Myocyte (in vitro differentiated cells): ENCODE data around the gene AVL9. TPM values are rescaled to one million over a fixed set of nuclear protein-coding genes. Genes with fewer than 3 reads are reported as not detected.
"Not testable (repeated sequence)": the region's sequence is repeated elsewhere in the genome, so short reads cannot be mapped to it uniquely, and the experiment has no call there.

Experiments
- DNase-seq: peaks from one replicate; pipeline ENCODE4 v3.0.0-alpha.2; 2012; ENCODE audit warnings: low read depth
- polyA plus RNA-seq: library from polyadenylated mRNA; unstranded; fragments of >200 nt; gene quantifications from one replicate; pipeline ENCODE4 v1.2.1, GENCODE V29; 2012; ENCODE audit warnings: missing spikeins
- total RNA-seq: library from RNA; depleted of rRNA; stranded (reverse); fragments of >200 nt; gene quantifications from 2 replicates; pipeline ENCODE4 v1.2.3, GENCODE V29; 2014

AVL9 gene
- total RNA-seq = 44.4 and 50.8 TPM in 2 replicates
- 19.0 TPM for polyA plus RNA-seq

DNA sequence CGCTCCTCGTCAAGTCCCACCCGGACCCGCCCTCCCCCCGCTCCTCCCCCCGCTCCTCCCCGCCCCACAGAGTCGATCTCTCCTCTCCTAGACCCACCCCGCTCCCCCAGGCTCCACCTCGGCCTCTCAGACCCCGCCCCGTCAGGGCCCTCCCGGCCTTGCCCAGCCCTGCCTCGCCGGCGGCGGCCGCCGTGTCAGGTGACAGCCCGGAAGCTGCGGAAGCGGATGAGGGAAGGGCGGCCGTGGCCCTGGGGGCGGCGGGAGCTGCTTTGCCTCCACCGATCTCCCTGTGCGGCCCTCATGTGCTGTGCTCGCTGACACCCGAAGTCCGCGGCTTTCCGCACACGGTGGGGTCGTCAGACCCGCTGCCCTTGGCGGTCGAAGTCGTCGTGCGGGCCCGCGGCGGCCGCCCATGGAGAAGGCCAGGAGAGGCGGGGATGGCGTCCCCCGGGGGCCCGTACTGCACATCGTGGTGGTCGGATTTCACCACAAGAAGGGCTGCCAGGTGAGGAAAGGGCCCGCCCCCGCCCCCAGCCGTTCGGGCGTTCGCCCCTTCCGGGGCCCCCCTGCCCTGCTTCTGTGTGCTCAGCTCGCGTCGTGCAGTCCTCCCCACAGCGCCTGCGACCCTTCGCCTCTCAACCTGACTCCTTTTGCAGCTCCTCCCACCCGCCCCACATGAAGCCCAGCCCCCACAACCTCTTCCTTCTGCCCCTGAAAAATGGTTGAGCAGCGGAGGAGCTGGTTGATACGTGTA lies at the start of gene AVL9:
Gene AVL9 (plus strand): TSS at position 192 of the 754 bp plus-strand sequence. CDS start 221 bp downstream, at position 413.
- peak; percentile 99 for DNase-seq

DNA sequence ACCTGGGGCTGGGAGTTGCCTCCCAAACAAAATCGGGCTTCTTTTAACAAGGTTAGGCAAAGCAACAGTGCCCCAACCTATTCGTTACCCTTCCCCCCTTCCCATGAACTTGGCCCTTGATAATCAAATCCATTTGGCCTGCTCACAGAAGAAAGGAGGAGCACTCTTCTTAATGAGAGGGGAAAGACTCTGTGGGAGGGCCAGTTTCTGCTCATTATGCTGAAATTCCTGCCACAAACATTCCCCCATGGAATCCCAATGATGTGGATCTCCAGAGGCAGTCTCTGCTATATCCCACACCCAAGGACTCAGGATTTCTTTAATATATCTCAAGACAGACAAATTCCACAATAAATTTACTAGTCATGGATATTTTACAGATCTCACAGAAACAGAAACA lies 48.1 kb upstream of the AVL9 start:
- no peak for DNase-seq

DNA sequence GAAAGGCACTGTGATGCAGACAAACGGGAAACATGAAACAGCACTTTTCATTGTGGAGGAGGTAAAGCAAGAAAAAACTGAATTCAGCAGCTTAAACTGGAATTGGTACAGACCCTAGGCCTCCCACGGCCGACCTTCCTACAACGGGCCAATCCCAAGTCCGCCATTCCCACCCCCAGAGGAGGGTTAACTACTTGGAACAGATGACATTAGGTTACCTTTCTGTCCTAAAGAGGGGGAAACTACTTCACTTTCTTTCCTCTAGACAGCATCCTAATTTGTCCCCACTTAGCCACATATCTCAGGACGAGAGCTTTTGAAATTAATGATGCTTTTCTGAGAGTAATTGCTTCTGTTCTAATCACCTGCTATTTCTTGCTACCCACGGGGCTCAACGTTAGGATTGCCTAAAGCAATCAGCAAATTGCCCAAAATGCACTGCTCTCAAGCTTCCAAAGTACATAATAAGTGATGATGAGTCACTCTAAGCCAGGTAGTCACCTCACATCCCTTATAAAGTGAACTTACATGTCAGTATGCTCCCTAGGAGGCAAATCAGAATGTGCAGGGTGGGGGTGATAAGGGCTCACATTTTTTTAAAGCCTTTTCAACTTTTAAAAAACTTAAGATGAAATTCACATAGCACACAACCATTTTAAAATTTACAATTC lies 41.8 kb upstream of the AVL9 start:
- DNase-seq = no peak

DNA sequence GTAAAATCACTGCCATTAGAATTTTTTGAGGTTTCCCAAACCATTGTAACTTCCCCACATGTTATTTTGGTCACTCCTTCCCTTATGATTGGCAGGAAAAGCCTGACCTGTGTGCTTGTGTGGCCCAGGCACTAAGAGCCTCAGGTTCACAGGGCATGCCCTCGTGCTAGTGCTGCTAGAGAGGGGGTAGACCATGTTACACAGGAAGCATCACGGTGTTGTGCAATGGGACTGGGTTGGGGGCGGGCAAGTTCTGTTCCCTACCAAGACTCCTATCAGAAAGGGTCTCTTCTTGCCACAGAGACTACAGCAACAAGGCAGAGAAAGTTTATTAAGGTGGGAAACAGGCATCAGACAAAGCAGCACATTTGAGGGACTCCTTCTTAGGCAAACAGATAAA lies 37.3 kb upstream of the AVL9 start:
- DNase-seq = no peak

DNA sequence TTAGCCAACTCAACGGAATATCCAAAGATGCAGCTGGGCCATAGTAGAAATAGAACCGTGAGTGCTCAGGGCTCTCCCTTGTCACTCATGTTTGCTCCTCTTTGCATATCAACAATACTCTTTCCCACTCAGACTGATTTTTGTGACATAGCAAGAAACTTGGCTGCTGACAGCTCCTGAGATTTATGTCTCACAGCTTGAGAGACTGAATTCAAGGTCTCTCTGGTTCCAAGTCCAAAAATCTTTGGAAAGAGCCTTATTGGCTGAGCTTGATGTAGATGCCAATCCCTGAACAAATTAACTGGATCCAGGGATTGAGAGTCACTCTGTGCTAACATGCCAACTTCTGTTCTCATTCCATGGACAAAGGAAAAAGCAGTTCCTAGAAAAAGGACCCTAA lies 35.5 kb upstream of the AVL9 start:
- DNase-seq = no peak

DNA sequence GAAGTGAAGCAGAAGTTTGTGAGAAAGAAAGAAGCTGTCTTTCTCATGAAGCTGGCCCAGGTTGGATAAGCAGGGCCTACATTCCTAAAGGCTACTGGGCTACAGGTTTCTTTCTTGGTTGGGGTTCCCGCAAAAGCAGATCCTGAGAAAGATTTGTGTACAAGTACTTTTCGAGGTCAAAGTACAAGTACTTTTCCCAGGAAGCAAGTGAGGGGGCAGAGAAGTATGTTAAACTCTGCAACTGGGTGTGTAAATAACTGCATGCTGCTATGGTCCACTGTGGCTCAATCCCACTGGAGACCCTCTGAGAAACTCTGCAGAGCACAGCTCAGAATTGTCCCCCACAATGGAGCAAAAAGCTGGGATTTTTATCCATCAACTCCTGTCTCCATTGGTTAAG lies 33.8 kb upstream of the AVL9 start:
- DNase-seq = no peak

DNA sequence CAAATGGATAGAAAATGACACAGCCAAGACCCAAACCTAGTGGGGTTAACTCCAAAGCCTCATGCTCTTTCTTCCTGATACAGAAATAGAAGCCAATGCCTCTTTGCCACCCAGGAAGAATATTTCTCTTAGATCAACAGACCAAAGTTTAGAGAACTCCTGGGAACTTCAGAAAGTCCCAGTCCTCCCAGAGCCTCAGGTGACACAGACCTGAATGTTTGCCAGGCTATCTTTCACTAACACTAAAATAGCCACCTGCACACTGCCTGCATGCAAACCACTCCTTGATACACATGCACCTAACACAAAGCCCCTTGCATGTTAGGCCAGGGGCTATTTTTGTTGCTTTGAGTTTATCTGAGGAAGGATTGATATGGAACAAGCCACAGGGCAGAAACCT lies 32.8 kb upstream of the AVL9 start:
- no peak for DNase-seq

DNA sequence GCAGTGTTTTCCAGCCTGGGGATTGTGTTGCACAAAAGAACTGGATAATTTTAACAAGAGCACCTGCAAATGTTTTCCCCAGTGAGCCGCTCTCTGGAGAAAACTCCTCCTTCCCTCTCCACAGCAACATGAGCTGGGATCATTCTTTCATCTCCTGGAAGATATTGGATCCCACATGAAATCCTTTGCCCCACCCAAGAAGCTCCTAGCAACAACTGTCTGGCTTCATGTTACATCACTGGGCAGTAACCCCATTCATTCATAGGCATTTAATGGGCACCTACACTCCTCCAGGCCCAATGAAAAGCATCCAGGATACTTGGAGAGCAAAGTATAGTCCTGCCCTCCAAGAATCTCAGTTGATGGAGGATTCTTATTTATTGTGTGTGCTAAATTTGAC lies 32.3 kb upstream of the AVL9 start:
- peak; percentile 70 for DNase-seq

DNA sequence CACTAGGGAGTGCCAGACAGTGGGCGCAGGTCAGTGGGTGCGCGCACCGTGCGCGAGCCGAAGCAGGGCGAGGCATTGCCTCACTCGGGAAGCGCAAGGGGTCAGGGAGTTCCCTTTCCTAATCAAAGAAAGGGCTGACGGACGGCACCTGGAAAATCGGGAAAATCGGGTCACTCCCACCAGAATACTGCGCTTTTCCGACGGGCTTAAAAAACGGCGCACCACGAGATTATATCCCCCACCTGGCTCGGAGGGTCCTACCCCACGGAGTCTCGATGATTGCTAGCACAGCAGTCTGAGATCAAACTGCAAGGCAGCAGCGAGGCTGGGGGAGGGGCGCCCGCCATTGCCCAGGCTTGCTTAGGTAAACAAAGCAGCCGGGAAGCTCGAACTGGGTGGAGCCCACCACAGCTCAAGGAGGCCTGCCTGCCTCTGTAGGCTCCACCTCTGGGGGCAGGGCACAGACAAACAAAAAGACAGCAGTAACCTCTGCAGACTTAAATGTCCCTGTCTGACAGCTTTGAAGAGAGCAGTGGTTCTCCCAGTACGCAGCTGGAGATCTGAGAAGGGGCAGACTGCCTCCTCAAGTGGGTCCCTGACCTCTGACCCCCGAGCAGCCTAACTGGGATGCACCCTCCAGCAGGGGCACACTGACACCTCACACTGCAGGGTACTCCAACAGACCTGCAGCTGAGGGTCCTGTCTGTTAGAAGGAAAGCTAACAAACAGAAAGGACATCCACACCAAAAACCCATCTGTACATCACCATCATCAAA lies 30.5 kb upstream of the AVL9 start:
- not testable (repeated sequence) for DNase-seq

DNA sequence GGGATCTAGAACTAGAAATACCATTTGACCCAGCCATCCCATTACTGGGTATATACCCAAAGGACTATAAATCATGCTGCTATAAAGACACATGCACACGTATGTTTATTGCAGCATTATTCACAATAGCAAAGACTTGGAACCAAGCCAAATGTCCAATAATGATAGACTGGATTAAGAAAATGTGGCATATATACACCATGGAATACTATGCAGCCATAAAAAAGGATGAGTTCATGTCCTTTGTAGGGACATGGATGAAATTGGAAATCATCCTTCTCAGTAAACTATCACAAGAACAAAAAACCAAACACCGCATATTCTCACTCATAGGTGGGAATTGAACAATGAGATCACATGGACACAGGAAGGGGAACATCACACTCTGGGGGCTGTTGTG lies 25.3 kb upstream of the AVL9 start:
- not testable (repeated sequence) for DNase-seq

DNA sequence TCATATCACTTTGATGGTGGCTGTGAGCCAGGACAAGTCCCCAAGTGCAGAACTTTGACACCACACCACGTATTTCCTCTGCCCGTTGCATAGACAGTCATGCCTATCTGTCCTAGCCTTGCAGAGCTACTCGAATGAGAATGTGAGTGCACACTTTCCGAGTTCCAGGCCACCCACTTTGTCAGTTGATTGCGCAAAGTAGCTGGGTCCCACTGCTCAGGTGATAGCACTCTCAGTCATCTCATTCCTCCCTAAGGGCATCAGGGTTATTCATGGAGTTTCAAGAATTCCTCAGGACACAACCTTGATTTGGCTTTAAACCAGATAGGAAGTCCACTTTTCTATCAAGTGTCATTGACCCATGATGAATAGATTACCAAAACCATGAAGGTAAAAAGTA lies 24.4 kb upstream of the AVL9 start:
- DNase-seq = no peak

DNA sequence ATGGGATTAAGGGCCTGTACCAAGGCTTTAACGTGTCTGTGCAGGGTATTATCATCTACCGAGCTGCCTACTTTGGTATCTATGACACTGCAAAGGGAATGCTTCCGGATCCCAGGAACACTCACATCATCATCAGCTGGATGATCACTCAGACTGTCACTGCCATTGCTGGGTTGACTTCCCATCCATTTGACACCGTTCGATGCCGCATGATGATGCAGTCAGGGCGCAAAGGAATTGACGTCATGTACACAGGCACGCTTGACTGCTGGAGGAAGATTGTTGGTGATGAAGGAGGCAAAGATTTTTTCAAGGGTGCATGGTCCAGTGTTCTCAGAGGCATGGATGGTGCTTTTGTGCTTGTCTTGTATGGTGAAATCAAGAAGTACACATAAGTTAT lies 23.3 kb upstream of the AVL9 start:
- no peak for DNase-seq

DNA sequence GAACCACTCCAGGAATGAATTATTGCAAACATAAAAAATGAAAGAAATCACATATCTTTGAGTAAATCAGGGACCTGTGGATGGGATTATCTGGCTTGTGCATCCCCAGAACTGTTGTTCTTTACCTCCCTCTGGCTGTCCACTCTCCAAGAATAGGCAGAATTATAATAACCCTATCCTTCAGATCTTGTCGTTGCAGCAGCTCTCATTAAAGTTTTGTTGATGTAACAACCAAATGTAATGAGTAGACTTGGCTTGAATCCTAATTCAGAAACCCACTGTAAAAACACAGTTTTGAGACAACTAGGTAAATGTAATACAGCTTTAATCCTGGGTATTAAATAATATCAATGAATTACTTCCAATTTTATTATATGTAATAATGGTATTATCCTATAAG lies 21.3 kb upstream of the AVL9 start:
- no peak for DNase-seq

DNA sequence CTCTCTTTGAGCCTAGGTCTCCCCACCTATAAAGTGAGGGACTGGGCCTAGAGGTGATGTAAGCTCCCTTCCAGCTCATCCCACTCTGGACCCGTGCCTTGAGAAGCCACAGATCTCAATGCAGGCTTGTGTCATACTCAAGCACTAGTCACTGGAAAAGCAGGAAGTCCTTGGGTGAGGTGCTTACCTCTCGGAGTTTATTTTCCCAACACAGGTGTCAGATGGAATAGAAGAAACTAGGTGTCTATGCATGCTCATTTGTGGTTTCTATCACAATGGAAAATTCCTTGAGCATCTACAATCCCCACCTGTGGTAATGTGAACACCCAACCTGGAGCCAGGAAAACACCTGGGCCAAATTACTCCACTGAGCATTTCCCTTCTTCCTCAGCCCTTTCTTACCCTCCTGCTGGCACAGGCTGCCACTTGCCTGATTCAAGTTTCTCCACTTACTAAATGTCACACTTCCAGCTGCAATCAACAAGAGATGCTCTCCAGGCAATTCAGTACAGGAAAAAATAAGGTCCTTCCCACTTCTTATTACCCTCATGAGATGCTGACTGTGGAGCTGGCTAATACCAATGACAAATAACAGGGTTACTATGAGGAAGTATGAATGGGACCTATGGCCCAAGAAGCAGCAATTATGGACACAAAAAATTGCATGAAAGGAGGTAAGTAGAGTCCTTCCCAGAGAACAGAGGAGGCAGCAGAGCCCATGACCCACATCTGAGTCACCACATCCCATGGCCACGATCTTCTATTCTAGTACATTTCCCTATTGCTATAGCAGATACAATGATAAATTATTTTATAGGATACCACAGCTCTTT lies 18.3 kb upstream of the AVL9 start:
- no peak for DNase-seq

DNA sequence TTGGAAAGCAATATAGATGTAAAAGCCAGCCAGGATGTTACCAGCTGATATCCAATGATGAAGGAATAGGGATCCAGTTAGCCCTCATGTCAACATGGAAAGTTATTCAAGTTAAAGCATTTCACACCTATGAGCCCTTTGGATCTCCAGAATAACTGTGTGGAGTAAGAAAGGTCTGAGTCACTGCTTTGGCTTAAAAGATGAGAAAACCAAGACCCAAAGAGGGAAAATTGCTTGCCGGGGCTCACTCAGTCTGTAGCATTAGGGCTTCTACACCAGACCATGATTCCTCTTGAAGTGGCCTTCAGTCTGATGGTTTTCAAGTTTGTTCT lies 17.7 kb upstream of the AVL9 start:
- no peak for DNase-seq

DNA sequence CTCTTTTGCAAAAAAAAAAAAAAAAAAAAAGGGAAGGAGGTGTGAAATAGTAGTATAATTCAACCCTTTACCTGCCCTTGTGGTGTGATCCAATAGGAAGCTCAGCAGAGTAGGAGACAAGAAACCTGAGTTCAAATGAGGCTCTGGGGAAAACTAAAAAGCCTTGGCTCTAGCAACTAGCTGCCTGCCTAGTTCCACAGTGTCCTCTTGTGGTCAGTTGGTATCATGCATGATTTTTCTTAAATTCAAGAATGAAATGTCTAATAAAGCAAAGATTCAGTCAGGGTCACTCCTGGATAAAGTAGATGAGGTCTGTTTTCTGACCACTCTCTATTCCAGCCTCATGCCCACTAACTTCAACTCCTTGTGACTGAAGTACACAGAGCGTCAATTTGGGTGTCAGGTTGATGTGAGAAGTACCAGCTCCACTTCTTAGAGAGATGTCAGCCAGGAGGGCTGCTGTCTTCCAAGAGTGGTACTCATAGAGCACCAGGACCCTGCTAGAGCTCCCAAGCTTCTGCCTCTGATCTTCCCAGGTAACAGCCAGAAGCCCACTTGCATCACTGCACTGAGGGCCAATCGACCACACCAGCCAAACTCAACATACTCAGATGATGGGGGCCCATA lies 15.6 kb upstream of the AVL9 start:
- DNase-seq = peak; percentile 72

DNA sequence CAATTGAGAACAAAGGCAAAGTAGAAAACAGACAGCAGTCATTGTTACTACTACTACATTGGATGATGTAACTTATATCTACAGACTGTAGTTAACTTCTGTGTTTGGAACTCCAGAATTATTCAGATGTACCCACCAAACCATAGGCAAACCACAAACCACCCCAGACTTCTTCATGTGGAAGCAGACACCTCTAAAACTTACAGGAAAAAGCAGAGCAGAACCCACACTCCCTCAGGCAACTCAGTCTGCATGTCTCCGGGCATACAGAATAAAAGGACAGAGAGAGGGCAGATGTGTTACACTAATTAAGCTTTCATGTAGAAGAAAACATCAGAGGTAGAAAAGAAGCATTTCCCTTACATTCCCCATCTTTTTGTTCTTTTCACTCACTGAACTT lies 14.1 kb upstream of the AVL9 start:
- no peak for DNase-seq

DNA sequence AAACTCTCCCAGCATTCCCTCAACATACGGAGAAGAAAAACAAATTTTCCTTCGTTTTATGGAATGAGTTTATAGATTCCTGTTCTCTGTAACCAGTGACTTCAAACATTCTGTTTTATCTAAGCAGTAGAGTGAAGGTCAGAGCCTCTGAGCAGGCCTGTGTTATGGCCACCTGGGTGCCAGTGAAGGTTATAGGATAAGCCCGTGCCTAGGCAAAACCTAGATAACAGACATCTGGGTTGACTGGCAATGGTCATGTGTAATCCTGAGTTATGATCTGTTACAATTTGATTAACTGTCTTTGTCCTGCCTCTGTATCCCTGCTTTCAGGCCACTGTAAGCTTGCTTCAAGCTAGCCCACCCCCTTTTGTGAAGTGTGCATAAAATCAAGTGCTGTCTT lies 13.4 kb upstream of the AVL9 start:
- no peak for DNase-seq

DNA sequence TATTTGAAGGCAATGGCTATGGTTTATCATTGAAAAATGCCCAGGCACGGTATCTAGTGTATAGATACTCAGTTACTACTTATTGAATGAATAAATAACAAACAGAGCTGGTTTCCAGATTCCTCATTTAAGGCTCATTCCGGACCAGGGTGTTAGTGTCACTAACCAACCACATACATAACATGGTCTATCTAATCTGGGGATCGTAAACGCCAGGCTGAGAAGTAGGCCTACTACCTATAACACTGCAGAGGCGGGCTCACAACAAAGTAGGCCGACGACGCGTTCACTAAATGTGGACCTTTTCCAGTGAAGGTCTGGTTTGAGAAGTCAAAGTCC lies 5.5 kb upstream of the AVL9 start:
- no peak for DNase-seq

DNA sequence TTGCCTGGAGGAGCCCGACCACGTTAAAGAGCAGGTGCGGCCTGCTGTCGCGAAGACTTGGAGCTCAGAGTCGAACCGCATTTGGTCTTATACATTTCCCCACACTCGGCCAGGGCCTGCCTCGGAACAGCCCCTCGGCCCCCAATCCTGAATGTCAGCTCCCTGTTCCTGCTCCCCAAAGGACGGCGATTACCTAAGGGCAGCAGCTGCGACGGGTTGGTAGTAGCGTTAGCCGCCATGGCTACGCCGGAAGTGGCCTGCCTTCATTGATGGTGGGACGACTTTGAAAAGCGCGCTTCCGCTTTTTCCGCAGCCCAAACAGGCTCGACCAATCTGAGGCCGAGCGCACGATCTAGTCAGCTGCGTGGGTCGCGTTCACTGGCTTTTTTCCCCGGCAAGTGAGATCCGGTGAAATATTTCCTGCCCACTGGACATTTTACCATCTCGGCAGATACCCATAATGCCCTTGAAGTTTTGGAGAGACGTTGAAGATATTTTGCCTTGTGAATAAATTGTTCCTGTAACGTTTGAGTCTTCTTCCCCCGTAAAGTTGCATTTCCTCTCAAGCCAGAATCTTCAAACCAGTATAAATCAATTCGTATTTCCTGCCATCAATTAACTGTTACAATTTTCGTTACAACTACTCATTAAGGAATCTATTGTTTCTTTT lies 5.0 kb upstream of the AVL9 start, which contains the start of gene LSM5:
Gene LSM5 (minus strand): TSS at position 254 of the 670 bp plus-strand sequence. CDS start 15 bp downstream, at position 239.
- peak; percentile 98 for DNase-seq

DNA sequence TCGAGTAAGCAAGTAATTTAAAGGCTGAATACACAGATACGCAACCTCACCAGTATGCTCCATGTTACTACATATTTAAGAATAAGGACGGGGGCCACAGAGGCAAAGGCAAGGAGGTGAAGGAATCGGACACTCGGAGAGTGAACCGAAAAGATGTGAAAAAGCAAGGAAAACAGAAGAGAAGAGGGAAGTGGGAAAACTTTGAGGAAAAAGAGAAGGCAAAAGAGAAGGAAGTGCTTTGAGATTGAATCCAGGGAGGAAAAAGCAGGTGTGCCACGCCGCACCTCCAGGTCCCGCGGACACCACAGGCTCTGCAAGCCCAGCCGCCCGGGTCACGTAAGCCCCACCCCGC lies 367 bp upstream of the AVL9 start:
- no peak for DNase-seq
